22Rv1 (cell line): ENCODE data around the gene DENND1C.

Experiments
- ZFX ChIP-seq: fragments of 450-650 bp; IDR thresholded peaks from 2 replicates; pipeline ENCODE4 v1.6.1; 2017; ENCODE audit warnings: antibody characterized with exemption, borderline replicate concordance
- TF ChIP-seq, protein P1 (sequence below): fragments of 450-650 bp; IDR thresholded peaks from 2 replicates; pipeline ENCODE4 v1.5.1; 2017; ENCODE audit warnings: mild to moderate bottlenecking

DNA sequence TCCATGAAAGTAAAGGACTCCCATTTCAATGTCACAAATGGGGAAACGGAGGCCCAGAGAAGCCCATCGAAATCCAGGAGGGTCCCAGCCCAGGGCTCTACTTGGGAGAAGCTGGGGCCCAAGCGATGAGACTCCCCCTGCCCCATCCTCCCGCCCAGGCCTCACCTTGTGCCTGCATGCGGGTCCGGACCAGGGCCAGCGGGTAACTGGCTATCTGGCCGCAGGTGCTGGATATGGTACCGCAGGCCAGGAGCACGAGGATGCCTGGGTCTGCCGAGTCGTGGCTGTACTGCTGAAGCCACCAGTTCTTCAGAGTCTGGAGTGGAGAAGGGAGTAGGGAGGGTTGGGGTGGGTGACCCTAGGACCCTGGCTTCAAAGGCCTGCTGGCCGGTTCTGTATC, 37.6 kb downstream of the DENND1C start:
- TF ChIP-seq, protein P1, sequence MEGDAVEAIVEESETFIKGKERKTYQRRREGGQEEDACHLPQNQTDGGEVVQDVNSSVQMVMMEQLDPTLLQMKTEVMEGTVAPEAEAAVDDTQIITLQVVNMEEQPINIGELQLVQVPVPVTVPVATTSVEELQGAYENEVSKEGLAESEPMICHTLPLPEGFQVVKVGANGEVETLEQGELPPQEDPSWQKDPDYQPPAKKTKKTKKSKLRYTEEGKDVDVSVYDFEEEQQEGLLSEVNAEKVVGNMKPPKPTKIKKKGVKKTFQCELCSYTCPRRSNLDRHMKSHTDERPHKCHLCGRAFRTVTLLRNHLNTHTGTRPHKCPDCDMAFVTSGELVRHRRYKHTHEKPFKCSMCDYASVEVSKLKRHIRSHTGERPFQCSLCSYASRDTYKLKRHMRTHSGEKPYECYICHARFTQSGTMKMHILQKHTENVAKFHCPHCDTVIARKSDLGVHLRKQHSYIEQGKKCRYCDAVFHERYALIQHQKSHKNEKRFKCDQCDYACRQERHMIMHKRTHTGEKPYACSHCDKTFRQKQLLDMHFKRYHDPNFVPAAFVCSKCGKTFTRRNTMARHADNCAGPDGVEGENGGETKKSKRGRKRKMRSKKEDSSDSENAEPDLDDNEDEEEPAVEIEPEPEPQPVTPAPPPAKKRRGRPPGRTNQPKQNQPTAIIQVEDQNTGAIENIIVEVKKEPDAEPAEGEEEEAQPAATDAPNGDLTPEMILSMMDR, result no peak
- TF ChIP-seq ZFX, result no peak
